Sigmoid colon (tissue), 7 donors: ENCODE measurements around the gene RECK. TPM values are rescaled to one million over a fixed set of nuclear protein-coding genes. Genes with fewer than 3 reads are reported as not detected.
"Not testable (repeated sequence)": the region's sequence is repeated elsewhere in the genome, so short reads cannot be mapped to it uniquely, and the experiment has no call there.

ENCODE experiments used
- DNase-seq: peaks from one replicate; pipeline ENCODE4 v3.0.0-alpha.2; 2019
- H3K27ac ChIP-seq, 4 donors: fragments of 200-600 bp; sonication (generic); one replicate each; pipeline ENCODE4 v1.5.1; 2016 to 2019; ENCODE audit warnings: mild to moderate bottlenecking in 1 of 4
- H3K27me3 ChIP-seq, 3 donors: fragments of 200-600 bp; sonication (generic); one replicate each; pipeline ENCODE4 v1.5.1; 2019; ENCODE audit warnings: mild to moderate bottlenecking in 1 of 3
- H3K36me3 ChIP-seq, 4 donors: fragments of 200-600 bp; sonication (generic); one replicate each; pipeline ENCODE4 v1.5.1; 2016 to 2019
- H3K4me1 ChIP-seq, 4 donors: fragments of 200-600 bp; sonication (generic); one replicate each; pipeline ENCODE4 v1.5.1; 2017 to 2019
- H3K4me3 ChIP-seq, 4 donors: fragments of 200-600 bp; sonication (generic); one replicate each; pipeline ENCODE4 v1.5.1; 2017 to 2019; ENCODE audit warnings: mild to moderate bottlenecking in 2 of 4, moderate library complexity in 1 of 4
- H3K9me3 ChIP-seq, 4 donors: fragments of 200-600 bp in 3 of 4; sonication (generic) in 3 of 4; one replicate each; pipeline versions ENCODE4 v1.5.1 to v1.6.1; 2013 to 2019
- CTCF ChIP-seq, 4 experiments: fragments of 450-650 bp in 3 of 4; fragments of 200-600 bp in 1 of 4; IDR thresholded peaks; one replicate each; pipeline ENCODE4 v1.5.1; 2016 to 2019; ENCODE audit warnings: antibody characterized with exemption in 4 of 4, mild to moderate bottlenecking in 3 of 4, moderate library complexity in 2 of 4
- EP300 ChIP-seq, 4 donors: sonication (generic); formaldehyde crosslinking; IDR thresholded peaks; one replicate each; pipeline ENCODE4 v1.6.1; 2017; ENCODE audit warnings: antibody characterized with exemption in 4 of 4
- POLR2A ChIP-seq, 2 donors: fragments of 450-650 bp; IDR thresholded peaks; one replicate each; pipeline ENCODE4 v1.6.1; 2016; ENCODE audit warnings: antibody characterized with exemption in 2 of 2, mild to moderate bottlenecking in 2 of 2, moderate library complexity in 2 of 2
- POLR2AphosphoS5 ChIP-seq, 4 donors: sonication (generic); formaldehyde crosslinking; IDR thresholded peaks; one replicate each; pipeline ENCODE4 v1.6.1; 2017; ENCODE audit warnings: antibody characterized with exemption in 4 of 4
- WGBS, 2 donors: extraction: QIAGEN DNeasy Blood & Tissue Kit; methylation state at CpG; one replicate each; pipeline ENCODE4 v1.1.7; 2013; 5-methylcytosine and 5-hydroxymethylcytosine counted together
- intact Hi-C: fragments of 100-400 bp; cut with DNase I; formaldehyde crosslinking; loops from one replicate; pipeline ENCODE4 v1.15.1; 2023
- polyA plus RNA-seq, 3 donors: library from polyadenylated mRNA; stranded (reverse); fragments of 200-250 nt; gene quantifications; one replicate each; pipeline ENCODE4 v1.2.3, GENCODE V29; 2013
- total RNA-seq, 4 donors: library from RNA; depleted of rRNA; stranded (reverse); fragments of >200 nt; gene quantifications; one replicate each; pipeline ENCODE4 v1.1.0, GENCODE V29; 2016
- donor health status: healthy with polysubstance abuse.
- donor health status: Bipolar disorder and iron deficiency.
- donor health status: healthy.

The RECK gene
- total and polyA plus RNA-seq, 7 donors, result 0.23 to 22.2 (median 11.1) TPM

DNA sequence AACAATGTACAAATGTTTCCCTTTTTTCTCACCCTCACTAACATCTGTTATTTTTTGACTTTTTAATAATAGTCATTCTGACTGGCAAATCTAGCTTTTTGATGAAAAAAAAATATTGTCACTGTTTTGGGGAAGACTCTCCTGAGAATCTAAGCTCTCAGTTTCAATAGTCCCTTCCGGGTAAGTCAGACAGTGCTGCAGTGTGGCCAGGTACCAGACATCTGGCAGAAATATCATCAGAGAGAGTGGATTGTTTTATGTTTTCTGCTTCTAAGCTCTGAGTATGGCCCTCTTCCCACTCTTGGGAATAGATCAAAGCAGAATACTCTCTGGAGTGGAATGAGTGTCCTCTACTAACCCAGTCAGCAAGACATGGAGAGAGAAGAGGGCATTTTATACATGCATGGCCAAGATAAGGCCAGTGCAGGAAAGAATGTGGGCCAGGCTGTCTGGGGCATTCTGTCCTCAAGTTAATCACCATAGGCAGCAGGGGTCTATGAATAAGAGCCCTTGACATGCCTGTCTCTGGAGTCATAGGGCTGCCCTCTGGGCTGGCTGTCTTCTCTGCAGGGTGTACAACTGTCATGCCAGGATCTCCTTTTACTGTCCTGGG lies 40.2 kb upstream of the RECK start:
- 93 to 95% methylated on average over 1 of the region's 1 CpG for WGBS, 2 donors
- intact Hi-C loops, result no loop called here

GRCh38 chr9:35997016-35997415 lies 39.7 kb upstream of the RECK start:
- DNase-seq, H3K9me3 ChIP-seq, H3K4me1 ChIP-seq, H3K4me3 ChIP-seq, H3K36me3 ChIP-seq, H3K27me3 ChIP-seq, H3K27ac ChIP-seq, intact Hi-C loops: not testable (repeated sequence)
- WGBS, 2 donors, result 93% methylated on average over 4 of the region's 4 CpGs

More for the DNA sequence above, 40.2 kb upstream of the RECK start:
- DNase-seq, result no peak
- H3K9me3 ChIP-seq, result peaks cover 0 to 5% (median 3%) of the 10 kb centered on the region in 4 donors
- H3K36me3 ChIP-seq, result no peaks in the 10 kb centered on the region
- no peak overlapping the region for H3K27ac ChIP-seq
- H3K4me3 ChIP-seq, result no peak overlapping the region
- H3K4me1 ChIP-seq, result no peaks in the 10 kb centered on the region
- TF ChIP-seq POLR2AphosphoS5 (IDR thresholded peaks at IDR 0.05), result no peak
- peaks cover 0 to 8% (median 0%) of the 10 kb centered on the region in 3 donors for H3K27me3 ChIP-seq

DNA sequence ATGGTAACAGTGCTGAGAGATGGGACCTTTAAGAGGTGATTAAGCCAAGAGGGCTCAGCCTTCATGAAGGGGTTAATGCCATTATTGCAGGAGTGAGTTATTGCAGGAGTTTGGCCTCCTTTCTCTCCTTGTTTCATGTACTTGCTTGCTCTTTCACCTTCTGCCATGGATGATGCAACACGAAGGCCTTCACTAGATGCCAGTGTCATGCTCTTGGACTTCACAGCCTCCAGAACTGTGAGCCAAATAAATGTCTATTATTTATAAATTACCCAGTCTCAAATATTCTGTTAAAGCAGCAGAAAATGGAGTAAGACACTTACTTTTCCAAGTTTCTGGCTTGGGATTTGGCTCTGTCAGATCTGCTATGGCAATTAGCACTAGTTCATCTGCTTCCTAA lies 38.4 kb upstream of the RECK start:
- H3K36me3 ChIP-seq, result no peaks in the 10 kb centered on the region
- intact Hi-C loops, result no loop called here
- H3K27me3 ChIP-seq, result peaks cover 0 to 14% (median 0%) of the 10 kb centered on the region in 3 donors
- no peaks in the 10 kb centered on the region for H3K4me1 ChIP-seq
- 91 to 96% methylated on average over 1 of the region's 1 CpG for WGBS, 2 donors
- no peak overlapping the region for H3K27ac ChIP-seq
- no peak for TF ChIP-seq EP300 (IDR thresholded peaks at IDR 0.05)
- no peak for TF ChIP-seq POLR2AphosphoS5 (IDR thresholded peaks at IDR 0.05)
- no peak for TF ChIP-seq CTCF (IDR thresholded peaks at IDR 0.05)
- no peak for TF ChIP-seq POLR2A (IDR thresholded peaks at IDR 0.05)
- no peak for DNase-seq
- H3K9me3 ChIP-seq, result peaks cover 0 to 5% (median 3%) of the 10 kb centered on the region in 4 donors
- H3K4me3 ChIP-seq, result no peak overlapping the region

DNA sequence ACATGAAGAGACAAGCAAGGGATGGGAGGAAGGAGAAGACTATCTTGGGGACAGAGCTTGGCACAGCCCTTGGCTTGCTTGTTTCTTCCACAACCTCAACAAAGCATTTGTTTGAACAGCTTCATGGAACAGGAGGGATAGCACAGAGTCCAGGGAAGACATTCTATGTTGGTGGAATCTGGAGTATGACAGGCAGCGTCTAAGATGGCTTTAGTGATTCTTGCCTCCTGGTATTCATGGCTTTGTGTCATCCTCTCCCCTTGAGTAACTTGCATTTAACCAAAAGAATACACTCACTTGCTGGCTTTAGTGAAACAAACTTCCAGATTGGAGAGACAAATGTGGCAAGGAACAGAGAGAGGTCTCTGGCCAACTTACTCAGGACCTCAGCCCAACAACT lies 30.8 kb upstream of the RECK start:
- intact Hi-C loops, result no loop called here
- no peak overlapping the region for H3K27ac ChIP-seq
- WGBS, 2 donors, result 93 to 97% methylated on average over 1 of the region's 1 CpG

GRCh38 chr9:36006549-36007315 lies 30.0 kb upstream of the RECK start:
- no peaks in the 10 kb centered on the region for H3K36me3 ChIP-seq
- no peak for DNase-seq
- peaks cover 0 to 3% (median 0%) of the 10 kb centered on the region in 4 donors for H3K4me1 ChIP-seq
- TF ChIP-seq EP300 (IDR thresholded peaks at IDR 0.05) (no peak), CTCF (IDR thresholded peaks at IDR 0.05) (no peak), POLR2A (IDR thresholded peaks at IDR 0.05) (no peak), POLR2AphosphoS5 (IDR thresholded peaks at IDR 0.05) (no peak)
- H3K4me3 ChIP-seq, result no peak overlapping the region
- H3K27ac ChIP-seq, result no peak overlapping the region
- peaks cover 0 to 8% (median 0%) of the 10 kb centered on the region in 3 donors for H3K27me3 ChIP-seq
- intact Hi-C loops, result no loop called here
- 52 to 60% methylated on average over 3 of the region's 3 CpGs for WGBS, 2 donors
- H3K9me3 ChIP-seq, result no peaks in the 10 kb centered on the region

More for the DNA sequence above, 30.8 kb upstream of the RECK start:
- Histone ChIP-seq H3K9me3 (no peaks in the 10 kb centered on the region), H3K27me3 (peaks cover 0 to 8% (median 0%) of the 10 kb centered on the region in 3 donors), H3K4me3 (no peak overlapping the region), H3K36me3 (no peaks in the 10 kb centered on the region), H3K4me1 (peaks cover 0 to 3% (median 0%) of the 10 kb centered on the region in 4 donors)
- TF ChIP-seq CTCF (IDR thresholded peaks at IDR 0.05), result no peak
- TF ChIP-seq POLR2A (IDR thresholded peaks at IDR 0.05), result no peak
- no peak for TF ChIP-seq POLR2AphosphoS5 (IDR thresholded peaks at IDR 0.05)
- TF ChIP-seq EP300 (IDR thresholded peaks at IDR 0.05), result no peak
- DNase-seq, result no peak
